Measurements from ENCODE around the gene ZBTB22.

Gene ZBTB22

DNA sequence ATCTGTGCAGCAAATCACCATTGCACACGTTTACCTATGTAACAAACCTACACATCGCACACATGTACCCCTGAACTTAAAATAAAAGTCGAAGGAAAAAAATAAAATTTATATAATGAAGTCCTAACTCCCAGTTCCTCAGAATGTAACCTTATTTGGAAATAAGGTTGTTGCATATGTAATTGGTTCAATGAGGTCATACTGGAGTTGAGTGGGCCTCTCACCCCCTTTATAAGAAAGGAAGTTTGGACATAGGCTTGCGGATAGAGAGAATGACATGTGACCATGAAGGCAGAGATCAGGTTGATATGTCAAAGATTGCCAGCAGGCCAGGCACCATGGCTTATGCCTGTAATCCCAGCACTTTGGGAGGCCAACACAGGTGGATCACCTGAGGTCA, 16.1 kb upstream of the ZBTB22 start:
- TF ChIP-seq, protein P1, sequence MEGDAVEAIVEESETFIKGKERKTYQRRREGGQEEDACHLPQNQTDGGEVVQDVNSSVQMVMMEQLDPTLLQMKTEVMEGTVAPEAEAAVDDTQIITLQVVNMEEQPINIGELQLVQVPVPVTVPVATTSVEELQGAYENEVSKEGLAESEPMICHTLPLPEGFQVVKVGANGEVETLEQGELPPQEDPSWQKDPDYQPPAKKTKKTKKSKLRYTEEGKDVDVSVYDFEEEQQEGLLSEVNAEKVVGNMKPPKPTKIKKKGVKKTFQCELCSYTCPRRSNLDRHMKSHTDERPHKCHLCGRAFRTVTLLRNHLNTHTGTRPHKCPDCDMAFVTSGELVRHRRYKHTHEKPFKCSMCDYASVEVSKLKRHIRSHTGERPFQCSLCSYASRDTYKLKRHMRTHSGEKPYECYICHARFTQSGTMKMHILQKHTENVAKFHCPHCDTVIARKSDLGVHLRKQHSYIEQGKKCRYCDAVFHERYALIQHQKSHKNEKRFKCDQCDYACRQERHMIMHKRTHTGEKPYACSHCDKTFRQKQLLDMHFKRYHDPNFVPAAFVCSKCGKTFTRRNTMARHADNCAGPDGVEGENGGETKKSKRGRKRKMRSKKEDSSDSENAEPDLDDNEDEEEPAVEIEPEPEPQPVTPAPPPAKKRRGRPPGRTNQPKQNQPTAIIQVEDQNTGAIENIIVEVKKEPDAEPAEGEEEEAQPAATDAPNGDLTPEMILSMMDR (conservative IDR thresholded peaks at IDR 0.05; ENCODE audit: low read length) = no peak
- no peak for DNase-seq (ENCODE audit: low read depth)

DNA sequence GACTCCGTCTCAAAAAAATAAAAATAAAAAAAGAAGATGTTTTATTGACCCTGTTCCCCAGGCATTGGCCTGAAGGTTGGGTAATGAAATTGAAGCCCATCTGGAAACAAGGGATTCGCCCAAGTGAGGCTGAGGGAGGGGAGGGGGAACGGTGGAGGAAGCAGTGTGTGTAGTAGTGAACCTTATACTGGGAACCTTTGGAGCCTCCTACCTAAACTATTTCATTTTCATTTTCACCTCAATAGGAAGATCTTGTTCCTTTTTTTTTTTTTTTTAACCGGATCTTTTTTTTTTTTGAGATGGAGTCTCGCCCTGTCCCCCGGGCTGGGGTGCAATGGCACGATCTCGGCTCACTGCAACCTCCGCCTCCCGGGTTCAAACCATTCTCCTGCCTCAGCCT, 13.2 kb upstream of the ZBTB22 start:
- no peak for DNase-seq (ENCODE audit: low read depth)
- no peak overlapping the region for H3K4me3 ChIP-seq (ENCODE audit: low read length)
- TF ChIP-seq, protein P1 (conservative IDR thresholded peaks at IDR 0.05; ENCODE audit: low read length) = no peak

More for the DNA sequence above, 16.1 kb upstream of the ZBTB22 start:
- H3K4me3 ChIP-seq (ENCODE audit: low read length) = no peak overlapping the region

DNA sequence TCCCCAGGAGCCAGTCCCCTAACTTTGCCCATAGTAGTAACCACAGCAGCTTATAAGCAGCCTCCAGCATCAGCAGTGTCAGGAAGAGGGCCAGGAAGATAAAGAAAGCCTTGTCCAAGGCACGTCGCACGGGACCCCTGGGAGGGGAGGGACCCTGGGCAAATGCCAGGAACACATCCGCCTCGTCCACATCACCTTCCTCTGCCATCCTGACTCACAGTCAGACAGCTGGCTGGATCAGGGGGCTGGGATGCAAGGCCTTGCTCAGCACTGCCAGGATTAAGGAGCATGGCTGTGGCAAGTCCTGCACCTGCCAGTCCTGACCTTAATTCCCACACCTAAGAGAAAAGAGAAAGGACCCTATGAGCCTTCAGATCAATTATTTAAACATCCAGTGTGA, 11.5 kb upstream of the ZBTB22 start:
- no peak for DNase-seq (ENCODE audit: low read depth)
- H3K4me3 ChIP-seq (ENCODE audit: low read length) = no peak overlapping the region
- TF ChIP-seq, protein P1 (conservative IDR thresholded peaks at IDR 0.05; ENCODE audit: low read length) = no peak

DNA sequence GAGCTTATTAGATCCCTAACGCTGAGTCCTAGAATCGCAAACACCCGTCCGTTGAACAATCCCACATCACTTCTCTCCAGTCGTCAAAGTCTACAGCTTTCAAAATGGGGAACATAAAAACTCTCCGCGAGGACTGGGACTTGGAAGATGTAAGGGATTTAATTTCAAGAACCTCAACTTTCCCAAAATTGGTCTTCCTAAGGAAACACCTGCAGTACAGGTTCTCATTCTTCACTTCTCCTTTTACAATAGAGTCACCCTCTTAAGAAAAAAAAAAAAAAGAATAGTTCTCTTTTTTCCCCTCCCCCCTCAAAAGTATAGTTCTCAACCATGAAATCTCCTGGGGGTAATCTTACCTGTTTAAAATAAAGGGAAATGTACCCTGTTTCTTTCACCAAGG, 6.6 kb upstream of the ZBTB22 start:
- TF ChIP-seq, protein P1 (conservative IDR thresholded peaks at IDR 0.05; ENCODE audit: low read length) = no peak
- peak overlapping the region; percentile 80 for H3K4me3 ChIP-seq (ENCODE audit: low read length)
- no peak for DNase-seq (ENCODE audit: low read depth)

DNA sequence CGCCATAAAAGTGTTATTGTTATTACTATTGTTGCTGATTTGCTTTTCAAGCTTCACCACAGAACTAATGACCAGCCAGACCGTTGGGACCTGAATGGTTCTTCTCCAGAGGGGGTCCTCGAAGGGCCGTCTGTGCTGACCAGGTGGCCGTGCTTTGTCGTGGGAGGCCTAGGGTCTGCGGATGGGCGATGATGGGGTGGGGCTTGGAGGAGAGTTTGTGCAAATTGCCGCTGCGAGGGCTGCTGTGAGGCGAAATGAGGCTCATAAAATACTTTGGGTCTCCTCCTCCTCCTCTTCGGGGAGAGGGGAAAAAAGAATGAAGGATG, 6.0 kb upstream of the ZBTB22 start:
- peak overlapping the region; percentile 80 for H3K4me3 ChIP-seq (ENCODE audit: low read length)
- TF ChIP-seq, protein P1 (conservative IDR thresholded peaks at IDR 0.05; ENCODE audit: low read length) = no peak
- DNase-seq (ENCODE audit: low read depth) = no peak

DNA sequence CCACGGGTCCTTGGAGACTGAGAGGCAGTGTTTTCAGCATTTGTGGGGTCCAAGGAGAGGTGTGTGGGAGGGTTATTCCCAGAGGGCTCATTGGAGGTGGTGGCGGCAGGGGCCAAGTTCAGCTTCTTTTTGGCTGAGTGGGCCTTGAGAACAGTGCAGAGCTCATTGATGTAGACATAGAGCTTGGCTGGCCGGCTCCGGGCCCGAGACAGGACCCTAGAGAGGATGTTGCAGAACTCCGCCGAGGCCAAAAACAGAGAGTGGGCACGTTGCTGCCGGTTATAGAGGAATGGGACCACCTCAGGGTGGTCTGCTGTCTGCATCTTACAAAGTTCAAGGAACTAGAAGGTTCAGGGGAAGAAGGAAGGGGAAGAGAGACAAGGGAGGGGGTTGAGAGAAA, 3.7 kb upstream of the ZBTB22 start:
- peak overlapping the region; percentile 80 for H3K4me3 ChIP-seq (ENCODE audit: low read length)
- TF ChIP-seq, protein P1 (conservative IDR thresholded peaks at IDR 0.05; ENCODE audit: low read length) = no peak
- no peak for DNase-seq (ENCODE audit: low read depth)

DNA sequence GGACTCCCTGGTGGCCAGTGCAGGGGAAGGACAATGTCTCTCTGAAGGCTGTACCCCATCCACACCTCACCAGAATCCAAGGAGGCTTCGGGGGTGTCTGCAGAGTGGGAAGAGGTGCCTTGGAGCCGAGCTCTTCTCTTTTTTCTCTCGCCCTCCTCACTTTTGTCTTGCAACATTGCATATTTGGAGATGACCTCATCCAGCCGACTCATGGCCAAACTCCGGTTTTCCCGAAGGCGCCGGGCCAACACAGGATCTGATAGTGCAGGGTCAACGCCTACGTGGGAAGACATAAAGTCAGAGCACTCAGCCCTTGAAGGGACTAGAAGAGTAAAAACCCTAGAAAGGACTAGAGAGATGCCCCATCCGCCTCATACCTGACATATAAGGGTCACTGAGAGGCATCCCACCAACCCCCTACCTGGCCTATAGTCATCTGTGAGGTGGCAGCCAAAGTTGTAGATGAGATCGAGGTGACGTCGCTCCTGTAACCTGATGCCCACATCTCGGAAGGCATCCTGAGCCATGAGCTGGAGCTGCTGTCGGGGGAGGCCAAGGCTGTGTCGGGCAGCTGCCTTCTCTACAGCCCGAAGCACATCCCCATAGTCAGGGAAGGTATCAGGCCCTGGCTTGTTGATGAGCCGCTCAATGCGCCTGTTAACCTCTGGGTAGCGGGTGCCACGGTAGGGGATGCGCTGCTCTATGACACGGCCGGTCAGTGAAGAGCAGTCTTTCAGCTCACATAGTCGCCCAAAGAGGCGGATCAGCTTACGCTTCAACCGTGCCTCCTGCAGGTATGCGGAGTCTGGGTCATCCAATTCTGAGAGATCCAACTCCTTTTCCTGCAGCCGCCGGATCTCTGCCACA, 3.0 kb upstream of the ZBTB22 start:
- H3K4me3 ChIP-seq (ENCODE audit: low read length) = no peak overlapping the region
- peak; percentile 28 for DNase-seq (ENCODE audit: low read depth)
- TF ChIP-seq, protein P1 (conservative IDR thresholded peaks at IDR 0.05; ENCODE audit: low read length) = no peak

Data from AG10803 (cell line).